ENCODE results near the gene APBA1.

The APBA1 gene

GRCh38 chr9:69392826-69393225 lies 279.3 kb downstream of the APBA1 start:
- no peak for DNase-seq

GRCh38 chr9:69391946-69392345 lies 280.2 kb downstream of the APBA1 start:
- no peak for DNase-seq

- DNase-seq = no peak
Observed at GRCh38 chr9:69391487-69391886, 280.7 kb downstream of the APBA1 start.

GRCh38 chr9:69389437-69389995 lies 282.7 kb downstream of the APBA1 start:
- no peak for DNase-seq

- no peak for DNase-seq
Observed at GRCh38 chr9:69388596-69388995, 283.6 kb downstream of the APBA1 start.

GRCh38 chr9:69386651-69387050 lies 285.5 kb downstream of the APBA1 start:
- no peak for DNase-seq

- no peak for DNase-seq
Observed at GRCh38 chr9:69385581-69386033, 286.6 kb downstream of the APBA1 start.

GRCh38 chr9:69382135-69382534 lies 290.0 kb downstream of the APBA1 start:
- DNase-seq = no peak

GRCh38 chr9:69380811-69381210 lies 291.4 kb downstream of the APBA1 start:
- DNase-seq = no peak

- no peak for DNase-seq
Observed at GRCh38 chr9:69380301-69380700, 291.9 kb downstream of the APBA1 start.

- DNase-seq = peak; percentile 49
Observed at GRCh38 chr9:69379270-69379982, 292.7 kb downstream of the APBA1 start.

- DNase-seq = no peak
Observed at GRCh38 chr9:69377981-69378380, 294.2 kb downstream of the APBA1 start.

All from HCEC 1CT (cell line).